Stomach (tissue), 4 donors: ENCODE measurements around the gene NOTCH4.

ENCODE experiments used
- POLR2A ChIP-seq, 4 donors: fragments of 450-650 bp; IDR thresholded peaks; one replicate each; pipeline ENCODE4 v1.6.1; 2016; ENCODE audit warnings: antibody characterized with exemption in 4 of 4, control low read depth in 2 of 4, mild to moderate bottlenecking in 1 of 4, moderate library complexity in 1 of 4
- TF ChIP-seq, protein P1 (sequence below), 7 experiments: fragments of 450-650 bp in 4 of 7; fragments of 200-600 bp in 3 of 7; sonication (generic) in 3 of 7; IDR thresholded peaks; one replicate each; pipeline ENCODE4 v1.5.1; 2016 to 2019; ENCODE audit warnings: antibody characterized with exemption in 7 of 7, control low read depth in 2 of 7, mild to moderate bottlenecking in 1 of 7

GRCh38 chr6:32215617-32216016 lies 8.2 kb downstream of the NOTCH4 start:
- TF ChIP-seq, protein P1, sequence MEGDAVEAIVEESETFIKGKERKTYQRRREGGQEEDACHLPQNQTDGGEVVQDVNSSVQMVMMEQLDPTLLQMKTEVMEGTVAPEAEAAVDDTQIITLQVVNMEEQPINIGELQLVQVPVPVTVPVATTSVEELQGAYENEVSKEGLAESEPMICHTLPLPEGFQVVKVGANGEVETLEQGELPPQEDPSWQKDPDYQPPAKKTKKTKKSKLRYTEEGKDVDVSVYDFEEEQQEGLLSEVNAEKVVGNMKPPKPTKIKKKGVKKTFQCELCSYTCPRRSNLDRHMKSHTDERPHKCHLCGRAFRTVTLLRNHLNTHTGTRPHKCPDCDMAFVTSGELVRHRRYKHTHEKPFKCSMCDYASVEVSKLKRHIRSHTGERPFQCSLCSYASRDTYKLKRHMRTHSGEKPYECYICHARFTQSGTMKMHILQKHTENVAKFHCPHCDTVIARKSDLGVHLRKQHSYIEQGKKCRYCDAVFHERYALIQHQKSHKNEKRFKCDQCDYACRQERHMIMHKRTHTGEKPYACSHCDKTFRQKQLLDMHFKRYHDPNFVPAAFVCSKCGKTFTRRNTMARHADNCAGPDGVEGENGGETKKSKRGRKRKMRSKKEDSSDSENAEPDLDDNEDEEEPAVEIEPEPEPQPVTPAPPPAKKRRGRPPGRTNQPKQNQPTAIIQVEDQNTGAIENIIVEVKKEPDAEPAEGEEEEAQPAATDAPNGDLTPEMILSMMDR (IDR thresholded peaks at IDR 0.05): no peak
- TF ChIP-seq POLR2A (IDR thresholded peaks at IDR 0.05): no peak
